ENCODE measurements around the gene SEZ6L2.

DNA sequence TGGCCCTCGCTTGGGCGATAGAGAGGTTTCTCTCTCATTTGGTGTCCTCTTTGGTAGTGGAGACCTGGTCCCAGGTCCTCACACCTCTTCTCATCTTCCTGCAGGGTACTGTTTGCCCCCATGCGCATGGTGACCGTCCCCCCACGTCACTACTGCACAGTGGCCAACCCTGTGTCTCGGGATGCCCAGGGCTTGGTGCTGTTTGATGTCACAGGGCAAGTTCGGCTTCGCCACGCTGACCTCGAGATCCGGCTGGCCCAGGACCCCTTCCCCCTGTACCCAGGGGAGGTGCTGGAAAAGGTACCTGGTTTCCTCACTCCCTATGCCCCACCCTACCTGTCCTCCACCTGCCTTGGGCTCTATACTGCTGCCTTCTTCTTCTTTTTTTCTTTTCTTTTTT is 68.6 kb downstream of the SEZ6L2 start:
- TF ChIP-seq, protein P1, sequence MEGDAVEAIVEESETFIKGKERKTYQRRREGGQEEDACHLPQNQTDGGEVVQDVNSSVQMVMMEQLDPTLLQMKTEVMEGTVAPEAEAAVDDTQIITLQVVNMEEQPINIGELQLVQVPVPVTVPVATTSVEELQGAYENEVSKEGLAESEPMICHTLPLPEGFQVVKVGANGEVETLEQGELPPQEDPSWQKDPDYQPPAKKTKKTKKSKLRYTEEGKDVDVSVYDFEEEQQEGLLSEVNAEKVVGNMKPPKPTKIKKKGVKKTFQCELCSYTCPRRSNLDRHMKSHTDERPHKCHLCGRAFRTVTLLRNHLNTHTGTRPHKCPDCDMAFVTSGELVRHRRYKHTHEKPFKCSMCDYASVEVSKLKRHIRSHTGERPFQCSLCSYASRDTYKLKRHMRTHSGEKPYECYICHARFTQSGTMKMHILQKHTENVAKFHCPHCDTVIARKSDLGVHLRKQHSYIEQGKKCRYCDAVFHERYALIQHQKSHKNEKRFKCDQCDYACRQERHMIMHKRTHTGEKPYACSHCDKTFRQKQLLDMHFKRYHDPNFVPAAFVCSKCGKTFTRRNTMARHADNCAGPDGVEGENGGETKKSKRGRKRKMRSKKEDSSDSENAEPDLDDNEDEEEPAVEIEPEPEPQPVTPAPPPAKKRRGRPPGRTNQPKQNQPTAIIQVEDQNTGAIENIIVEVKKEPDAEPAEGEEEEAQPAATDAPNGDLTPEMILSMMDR (IDR thresholded peaks at IDR 0.05): no peak
- no peak for TF ChIP-seq POLR2A (IDR thresholded peaks at IDR 0.05)
